Activated CD8-positive, alpha-beta memory T cell treated with anti-CD3 and anti-CD28 coated beads, Interleukin-2, amount 50 U/mL, for 4 hours (primary cell): ENCODE results near the gene CMKLR1.

Experiments used
- DNase-seq: peaks from one replicate; pipeline ENCODE4 v3.0.0-alpha.2; 2020

Gene CMKLR1

DNA sequence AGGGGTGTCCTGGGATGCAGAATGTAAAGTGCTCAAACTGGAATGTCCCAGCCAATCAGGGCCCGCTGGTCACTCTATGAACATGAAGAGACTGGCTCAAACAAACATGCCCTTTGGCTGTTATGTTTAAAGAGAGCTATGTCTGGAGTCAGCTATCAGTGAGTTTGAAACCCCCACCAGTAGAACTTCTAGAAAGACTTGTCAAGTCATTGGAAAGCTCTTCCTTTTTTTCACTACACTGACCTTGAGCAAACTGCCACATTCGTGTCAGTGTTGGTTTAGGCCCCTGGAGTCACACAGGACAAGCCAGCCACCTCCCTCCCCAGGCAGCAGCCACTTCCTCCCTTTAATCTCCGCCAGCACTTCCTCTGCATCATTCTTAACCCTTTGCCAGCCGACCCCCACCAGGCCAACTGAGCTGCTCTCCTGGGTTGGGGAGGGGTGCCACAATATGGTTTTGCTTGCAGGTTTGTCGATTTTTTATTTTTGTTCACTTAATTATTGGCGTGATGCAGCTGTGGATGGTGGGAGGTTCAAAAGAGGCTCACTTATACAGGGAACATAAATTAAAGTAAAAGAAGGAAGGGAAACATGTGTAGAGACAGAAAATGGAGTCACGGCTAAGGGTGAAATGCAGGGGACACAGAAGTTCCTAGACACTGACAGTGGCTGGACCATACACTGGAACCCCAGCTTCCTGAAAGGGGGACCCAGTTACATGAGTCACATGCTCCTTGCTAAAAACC, 25.3 kb downstream of the CMKLR1 start:
- no peak for DNase-seq

DNA sequence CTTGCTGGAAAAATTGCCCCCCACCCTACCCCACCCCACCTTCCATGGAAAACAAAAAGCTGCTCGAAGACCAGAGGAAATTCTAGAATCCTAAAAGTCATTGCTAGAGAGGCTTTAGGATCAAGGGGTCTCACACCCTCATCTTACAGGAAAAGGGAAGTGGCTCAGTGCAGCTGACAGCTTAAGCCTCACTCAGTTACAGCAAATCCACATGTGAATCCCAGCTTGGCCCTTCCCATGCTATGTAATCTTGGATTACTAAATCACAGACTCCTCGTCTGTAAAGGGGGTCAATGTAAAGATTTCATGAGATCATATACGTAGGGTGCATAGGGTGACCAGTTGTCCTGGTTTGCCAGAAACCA, 25.9 kb downstream of the CMKLR1 start:
- DNase-seq = no peak

DNA sequence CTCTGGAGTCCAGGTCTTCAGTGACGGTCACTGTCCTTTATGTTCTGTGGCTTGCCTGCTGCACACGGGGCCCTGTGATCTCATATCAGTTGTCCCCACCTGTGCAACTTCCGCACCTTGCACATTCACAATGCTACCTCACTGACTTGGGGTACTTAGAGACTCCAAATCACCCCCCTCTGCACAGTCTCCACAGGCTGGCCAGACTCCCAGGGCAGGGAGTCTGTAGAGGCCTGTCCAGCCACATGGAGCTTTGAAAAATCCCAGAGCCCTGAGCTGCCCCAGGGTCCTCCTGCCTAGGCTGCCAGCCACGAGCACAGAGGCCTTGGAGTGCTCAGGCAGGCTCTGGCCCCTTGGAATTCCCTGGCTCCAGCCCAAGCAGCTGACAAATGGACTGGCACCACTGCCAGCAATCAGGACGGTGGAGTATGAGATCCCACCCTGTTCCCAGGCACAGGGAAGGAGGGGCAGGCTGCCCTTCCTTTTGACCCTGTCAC, 26.4 kb downstream of the CMKLR1 start:
- no peak for DNase-seq

DNA sequence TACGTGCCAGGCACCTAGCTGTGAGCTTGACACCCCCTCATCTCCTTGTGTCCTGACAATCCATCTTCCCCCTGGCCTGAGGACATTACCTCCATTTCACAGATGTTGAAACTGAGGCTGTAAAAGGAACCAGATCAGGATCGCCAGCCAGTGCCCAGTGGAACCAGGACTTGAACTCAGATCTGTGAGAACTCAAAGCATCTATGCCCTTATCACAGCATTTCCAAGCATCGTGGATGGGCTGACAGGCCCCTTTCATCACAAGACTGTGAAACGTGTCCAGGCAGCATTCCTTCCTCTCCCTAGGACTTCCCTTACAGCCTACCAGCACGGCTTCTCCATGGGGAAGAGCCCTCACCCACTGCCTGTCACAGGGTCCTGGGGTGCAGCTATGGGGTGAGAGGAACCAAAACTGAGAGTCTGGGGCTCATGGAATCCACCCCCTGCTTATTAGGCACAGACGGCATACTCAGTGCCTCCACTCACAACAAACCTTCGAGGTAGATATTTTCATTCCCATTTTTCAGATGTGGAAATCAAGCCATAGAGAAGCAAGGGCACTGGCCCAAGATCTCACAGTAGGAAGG, 26.9 kb downstream of the CMKLR1 start:
- DNase-seq = no peak

DNA sequence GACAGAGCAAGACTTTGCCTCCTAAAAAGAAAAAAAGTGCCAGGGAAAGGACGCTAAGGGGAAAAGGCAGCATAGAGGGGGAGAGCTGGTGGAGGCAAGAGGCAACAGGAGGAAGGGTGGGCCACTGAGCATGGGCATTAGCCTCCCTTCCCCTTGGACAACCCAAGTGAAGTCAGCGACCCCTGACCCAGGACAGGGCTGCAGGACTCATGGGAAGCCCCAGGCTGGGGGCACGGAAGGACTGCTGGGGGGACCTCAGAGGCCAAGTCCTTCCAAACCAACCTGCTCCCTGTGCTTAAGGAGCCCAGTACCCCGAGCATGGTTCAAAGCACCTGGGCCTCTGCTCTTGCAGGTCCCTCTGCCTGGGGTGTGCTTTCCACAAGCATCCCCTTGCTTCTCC, 27.5 kb downstream of the CMKLR1 start:
- DNase-seq = no peak

DNA sequence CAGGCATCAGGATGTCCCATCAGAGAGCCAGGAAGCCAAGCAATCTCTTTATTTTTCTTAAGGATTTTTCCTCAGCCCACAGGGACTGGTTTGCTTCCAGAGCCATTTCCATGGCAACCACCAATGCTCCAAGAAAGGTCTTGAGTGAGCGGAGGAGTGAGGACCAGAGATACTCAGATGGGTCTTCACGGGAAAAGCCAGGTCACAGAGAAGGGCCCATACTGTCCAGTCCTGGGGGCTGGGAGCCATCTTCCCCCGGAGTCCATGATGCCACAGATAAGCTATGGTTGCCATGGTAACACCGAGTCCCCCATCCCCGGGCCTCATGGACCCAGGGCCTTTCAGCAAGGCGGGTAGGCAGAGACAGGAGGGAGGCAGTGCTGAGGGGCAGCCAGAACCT, 28.6 kb downstream of the CMKLR1 start:
- no peak for DNase-seq

DNA sequence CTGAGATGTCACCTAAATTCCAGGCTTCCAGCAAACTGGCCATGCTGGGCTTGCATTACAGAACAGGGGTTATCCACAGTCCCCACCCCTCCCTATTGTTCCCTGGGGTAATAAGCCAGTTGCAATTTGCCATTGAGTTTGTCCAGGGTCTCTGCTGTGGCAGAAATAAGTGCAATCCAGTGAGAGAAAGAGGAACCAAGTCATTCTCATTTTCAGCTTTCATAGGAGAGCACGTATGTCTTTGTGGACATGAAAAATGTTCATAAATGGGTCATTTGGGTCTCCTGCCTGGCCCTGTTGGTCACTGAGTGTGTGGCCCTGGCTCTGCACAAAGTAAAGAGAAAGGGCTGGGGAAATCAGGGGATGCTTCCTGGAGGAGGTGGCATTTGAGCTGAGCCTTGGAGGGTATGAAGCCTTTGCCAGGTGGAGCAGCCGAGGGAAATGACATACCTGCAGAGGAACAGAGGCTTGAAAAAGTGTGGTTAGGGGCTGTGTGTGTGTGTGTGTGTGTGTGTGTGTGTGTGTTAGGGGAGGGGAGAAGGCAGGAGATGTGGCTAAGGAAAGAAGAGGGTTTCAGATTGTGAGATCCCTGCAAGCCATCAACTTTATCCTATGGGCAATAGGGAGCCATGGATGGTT, 29.3 kb downstream of the CMKLR1 start:
- DNase-seq = no peak

DNA sequence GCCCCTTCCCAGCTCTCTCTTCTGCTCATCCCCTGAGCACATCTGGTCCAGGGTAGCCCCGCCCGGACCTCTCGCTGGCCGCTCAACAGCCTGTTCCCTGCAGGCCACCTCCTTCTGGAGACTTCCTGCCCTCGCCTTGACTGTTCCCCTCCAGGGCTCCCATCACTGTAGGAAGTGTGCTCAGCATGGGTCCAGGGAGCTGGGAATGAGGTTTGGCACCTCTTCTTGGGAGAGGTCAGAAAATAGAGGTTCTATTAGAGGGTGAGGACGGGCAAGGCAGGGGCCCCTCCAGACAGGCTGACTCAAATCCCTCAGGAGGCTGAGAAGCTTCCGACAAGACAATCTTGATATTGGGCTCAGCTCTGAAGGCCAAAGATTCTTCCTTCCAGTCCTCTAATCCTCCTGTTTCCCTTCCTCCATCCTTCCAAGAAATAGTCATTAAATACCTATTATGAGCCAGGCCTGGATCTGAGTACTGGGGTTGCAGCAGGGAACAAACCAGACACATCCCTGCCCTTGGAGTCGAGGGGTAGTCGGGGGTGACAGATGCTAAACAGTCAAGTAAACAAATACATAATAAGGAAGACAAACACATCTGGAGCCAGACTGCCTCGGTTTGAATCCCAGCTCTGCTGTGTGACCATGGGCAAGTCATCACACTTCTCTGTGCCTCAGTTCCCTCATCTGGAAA, 30.6 kb downstream of the CMKLR1 start:
- no peak for DNase-seq

DNA sequence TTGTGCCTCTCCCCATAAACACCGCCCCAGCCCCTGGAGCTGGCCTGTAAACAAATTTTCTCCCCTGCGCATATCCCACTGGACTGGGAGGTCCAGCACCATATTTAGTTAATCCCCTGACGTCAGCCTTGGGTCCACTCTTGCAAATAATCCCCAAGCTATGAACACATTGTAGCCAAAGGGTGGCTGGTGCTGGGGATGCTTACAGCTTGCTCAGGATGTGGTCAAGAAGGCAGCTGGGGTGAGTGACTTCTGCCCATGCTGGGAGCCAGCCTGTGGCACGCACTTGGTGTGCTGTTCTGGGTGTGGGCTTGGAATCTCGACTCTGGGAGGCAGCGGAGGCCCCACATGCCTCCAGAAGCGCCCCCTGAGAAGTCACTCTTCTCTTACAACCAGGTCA, 32.1 kb downstream of the CMKLR1 start:
- no peak for DNase-seq

DNA sequence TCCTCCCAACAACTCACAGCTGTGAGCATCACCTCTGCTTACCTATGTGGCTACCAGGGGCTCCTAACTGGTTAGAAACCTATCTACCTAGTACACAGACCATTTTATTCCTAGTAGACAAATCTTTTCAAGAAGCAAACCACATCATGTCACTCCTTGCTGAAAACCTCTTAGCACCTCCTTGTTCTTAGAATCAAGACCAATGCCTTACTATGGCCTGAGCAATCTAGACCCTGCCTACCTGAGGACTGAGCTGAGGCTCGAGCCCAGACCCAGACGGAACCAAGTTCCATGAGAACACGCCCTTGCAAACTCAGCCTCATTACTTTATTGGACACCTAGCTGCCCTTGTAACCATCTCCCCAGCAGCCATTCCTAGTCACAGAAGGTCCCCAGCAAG, 32.6 kb downstream of the CMKLR1 start:
- no peak for DNase-seq

DNA sequence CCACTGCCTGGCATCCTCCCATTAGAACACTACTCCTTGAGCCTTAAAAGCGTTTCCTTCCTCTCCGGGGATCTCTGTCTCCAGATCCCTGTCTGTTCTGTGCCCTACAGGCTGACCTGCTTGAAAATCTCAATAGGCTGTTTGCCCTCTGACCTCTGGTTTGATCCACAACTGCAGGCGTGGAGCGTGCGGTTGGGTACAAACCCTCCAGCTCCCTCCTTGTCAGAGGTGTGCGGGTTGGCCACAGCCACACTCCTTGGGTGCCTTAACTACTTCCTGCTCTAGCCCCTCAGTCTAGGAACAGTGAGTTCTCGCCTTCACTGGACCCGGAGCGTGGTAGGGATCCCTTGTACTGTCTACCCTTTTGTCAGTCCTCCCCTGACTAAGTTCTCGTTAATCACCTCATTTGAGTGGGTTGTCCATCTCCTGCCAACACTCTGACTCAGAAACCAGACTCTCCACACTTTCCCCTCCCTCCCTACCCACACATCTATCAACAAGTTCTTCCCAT, 33.1 kb downstream of the CMKLR1 start:
- no peak for DNase-seq

DNA sequence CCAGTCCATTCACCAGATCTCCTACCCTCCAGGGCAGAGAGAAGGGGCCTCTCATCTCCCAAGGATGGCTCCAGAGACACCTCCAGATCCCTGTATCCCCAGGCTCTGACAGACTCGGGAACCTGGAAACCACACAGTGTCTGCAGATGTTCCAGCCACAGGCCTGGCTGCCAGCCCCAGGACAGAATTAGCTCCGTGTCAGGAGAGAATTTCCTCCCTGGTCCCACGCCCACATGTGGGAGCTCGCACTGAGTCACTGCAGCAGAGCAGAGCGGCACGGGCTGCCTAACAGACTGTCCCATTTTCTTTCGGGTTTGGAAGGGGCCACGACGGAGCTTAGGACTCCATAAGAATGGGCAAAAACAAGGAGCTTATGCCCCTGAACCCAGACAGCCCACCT, 33.6 kb downstream of the CMKLR1 start:
- DNase-seq = no peak

DNA sequence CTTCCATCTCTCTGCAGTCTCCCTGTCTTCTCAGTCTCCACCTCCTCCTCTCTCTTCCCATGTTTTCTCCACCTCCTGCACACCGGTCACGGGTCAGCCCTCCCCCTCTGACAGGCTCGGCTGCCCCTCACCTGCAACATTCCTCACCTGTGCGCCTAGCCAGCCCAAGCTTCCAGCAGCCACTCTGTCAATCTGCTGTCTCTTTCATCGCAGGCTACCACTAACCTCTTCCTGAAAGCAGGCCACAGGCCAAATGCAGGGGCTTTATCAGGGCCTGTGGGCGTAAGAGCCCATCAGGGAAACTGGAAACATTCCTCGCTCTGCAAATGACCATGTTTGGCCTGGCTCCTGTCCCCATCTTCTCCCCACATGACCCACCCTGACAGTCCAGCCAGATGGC, 34.5 kb downstream of the CMKLR1 start:
- DNase-seq = no peak

DNA sequence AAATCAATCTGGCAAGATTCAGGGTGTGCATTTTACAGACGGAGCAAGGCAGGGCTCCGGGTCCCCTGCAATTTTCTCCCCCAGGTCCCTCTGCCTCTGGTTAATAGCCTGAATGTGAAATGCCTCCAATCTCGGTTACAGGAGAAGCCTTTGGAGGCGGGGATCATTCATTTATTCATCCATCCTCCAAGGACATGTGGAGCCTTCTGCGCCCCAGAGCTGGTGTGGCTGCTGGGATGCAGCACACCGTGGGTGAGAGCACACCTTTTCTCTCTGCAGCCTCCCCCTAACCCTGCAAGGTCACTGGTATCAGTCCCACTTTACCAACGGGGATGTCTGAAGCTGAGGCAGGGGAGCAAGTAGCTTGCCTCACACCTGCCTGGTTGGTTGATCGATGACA, 35.4 kb downstream of the CMKLR1 start:
- DNase-seq = no peak

DNA sequence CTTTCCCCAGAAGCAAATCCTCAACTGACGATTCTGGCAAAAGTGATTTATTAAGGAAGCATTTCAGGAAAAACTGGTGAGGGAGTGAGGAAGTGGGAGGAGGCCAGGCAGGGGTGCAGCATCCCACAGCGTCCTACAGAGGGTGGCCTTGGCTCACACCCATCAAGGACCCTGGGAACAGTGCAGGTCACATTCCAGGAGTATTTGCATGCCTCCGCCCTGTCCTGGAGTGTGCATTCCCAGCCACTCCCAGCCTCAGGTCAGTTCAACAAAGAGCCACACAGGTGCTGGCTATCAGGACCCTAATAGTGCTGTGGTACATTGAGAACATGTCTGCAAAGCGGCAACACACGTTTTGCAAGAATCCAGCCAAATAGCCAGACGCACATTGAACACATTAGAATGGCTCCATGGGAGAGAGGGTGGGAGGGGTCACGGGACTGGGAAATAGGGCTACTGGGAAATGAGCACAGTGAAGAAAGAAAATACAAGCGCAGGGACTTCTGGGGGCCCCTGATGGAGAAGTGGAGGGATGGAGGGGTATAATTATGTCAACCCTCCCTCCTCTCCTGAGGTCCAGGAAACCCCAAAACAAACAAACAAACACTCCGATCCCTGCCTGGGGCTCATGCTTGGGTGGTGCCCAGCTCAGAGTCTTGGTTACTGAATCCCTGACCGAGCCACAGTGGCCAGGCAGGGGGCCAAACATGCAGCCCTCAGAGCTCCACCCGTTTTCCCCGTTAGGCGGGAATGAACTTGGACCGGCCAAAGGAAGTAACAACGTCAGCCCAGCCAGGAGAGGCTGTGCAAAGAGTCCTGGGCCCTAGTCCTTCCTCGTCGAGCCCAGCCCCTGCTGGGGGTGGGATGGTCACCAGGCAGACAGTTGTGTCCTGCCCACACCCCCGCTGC, 36.5 kb downstream of the CMKLR1 start:
- DNase-seq = no peak

DNA sequence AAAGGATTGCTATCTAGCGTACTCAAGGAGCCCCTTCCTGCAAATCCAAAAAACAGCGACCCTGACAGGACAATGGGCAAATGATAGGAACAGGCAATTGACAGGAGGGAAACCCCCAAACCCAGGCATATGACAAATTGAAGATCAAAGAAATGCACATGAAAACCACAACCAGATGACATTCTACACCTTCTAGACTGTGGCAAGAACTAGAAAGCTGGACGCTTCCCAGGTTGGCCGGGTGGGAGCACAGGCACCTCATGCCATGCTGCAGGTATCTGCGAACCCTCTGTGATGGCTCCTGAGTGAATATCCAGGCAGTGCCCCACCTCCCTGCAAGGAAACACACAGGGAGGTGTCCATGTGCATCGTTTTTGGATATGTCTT, 37.1 kb downstream of the CMKLR1 start:
- DNase-seq = no peak

DNA sequence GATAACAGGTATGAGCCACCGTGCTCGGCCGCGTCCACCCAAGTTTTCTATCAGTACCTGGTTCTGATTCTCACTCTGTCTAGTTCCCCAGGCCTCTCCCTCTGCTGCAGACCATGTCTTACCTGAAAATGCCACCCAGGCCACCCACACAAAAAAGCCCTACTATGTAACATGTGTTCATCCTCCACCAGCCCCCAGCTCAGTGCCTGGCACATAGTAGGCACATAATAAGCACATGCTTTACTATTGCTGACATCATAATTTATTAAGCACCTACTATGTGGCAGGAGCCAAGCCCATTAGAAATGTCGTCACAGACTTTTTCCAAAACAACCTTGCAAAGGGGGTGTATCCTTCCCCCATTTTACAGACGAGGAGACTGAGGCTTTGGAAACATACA, 37.8 kb downstream of the CMKLR1 start:
- no peak for DNase-seq

DNA sequence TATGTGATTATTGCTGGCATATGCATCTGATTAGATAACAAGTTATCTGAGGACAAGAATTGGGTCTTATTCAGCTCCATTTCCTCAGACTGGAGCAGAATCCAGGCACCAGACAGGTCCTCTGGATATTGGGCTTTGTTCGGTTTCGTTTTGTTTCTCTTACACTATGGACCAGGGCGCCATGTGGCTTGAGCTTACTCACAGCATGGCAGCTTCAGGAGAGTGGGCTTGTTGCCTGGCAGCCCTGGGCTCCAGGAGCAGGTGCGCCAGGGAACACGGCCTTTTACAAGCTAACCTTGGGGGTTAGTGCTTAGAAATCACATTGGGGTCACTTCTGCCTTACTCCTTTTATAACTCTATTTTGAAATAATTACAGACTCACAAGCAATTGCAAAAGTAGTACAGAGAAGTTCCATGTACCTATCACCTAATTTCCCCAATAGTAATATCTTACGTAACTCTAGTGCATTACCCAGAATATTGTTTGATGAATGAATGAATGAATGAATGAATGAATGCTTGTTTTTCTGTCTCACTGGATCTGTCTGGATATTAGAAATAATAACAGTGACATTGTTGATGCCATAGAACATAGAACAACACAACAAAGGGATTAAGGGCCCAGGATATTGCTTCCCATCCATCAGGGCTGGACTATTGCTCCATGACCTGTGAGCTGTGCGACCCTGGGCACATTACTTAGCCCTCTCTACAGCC, 39.0 kb downstream of the CMKLR1 start:
- no peak for DNase-seq

DNA sequence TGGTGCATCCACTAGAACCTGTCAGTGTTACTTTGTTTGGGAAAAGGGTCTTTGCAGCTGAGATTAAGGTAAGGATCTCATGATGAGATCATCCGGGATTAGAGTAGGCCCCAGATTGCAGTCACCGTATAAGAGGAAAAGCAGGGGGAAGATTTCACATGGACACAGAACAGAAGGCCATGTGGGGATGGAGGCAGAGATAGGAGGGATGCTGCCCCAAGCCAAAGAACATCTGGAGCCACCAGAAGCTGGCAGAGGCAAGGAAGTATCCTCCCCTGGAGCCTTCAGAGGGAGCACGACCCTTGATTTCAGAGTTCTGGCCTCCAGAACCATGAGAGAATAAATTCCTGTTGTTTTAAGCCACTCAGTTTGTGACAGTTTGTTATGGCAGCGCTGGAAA, 39.6 kb downstream of the CMKLR1 start:
- DNase-seq = no peak

DNA sequence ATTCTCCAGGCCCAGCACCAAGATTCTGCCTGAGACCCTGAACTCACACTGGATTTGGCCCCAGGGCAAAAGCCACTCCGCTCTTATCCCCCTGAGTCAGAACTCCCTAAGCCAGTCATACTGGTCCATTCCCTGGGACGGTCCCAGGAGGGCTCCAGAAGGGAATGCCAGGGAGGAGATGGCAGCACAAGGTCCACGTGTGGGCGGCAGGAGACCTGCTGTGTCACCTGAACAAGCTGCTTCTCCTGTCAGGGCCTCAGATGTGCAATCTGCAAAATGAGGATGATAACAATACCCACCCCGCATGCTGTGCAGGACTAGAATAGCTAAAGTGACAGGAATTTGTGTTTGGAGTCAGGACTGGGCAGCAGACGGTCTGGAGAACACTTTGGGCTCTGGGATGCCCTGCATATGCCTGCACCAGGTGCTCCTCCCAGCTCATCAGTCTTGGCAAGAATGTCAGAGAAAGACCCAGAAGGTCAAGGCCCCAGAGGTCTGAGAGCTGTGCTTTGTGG, 40.3 kb downstream of the CMKLR1 start:
- no peak for DNase-seq

DNA sequence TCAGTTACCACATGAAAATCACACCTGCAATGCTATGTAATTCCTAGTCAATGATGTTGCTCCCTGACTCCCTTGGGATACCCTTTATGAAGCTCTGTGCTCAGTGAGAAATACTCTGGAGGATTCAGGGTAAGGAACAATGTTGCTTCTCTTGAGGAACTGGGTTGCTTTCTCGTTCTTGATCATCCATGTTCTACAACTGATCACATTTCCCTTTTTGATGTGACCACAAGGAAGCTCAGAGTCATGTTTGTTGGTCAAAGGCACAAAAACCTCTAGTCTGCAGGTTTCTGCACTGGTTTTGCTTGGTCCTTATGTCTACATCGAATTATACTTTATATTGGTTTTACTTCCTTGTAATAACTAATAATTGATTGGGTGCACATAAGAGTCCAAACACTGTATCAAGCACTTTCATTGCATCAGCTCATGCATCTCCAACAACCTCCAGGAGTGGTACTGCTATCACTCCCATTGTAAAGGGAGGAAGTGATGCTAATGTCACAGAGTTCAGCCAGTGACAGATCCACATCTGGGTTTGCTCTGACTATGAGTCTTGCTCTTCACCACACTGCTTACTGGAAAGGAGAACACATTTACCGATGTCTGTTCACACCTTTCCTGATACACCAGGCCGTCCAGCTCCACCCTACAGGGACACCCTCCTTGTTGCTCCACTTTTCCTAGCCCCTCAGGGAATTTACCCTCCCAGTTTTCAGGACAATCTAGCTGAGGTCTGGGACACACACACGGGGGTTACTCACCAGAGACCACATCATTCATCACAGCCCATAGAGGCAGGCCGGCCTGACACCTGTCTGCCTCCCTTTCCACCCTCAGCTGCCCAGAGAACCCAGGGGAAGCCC, 41.0 kb downstream of the CMKLR1 start:
- no peak for DNase-seq
